ENCODE measurements around the gene GRIN2C.
A peak's percentile ranks its signal among the peaks of the same experiment; 100 is the strongest.
"Not testable (repeated sequence)": the region's sequence is repeated elsewhere in the genome, so short reads cannot be mapped to it uniquely, and the experiment has no call there.

Gene GRIN2C

GRCh38 chr17:74859459-74860228 is at the start of gene GRIN2C:
Gene GRIN2C, minus strand, starts transcription at chr17:74859885. Its CDS starts 4,793 bp downstream, at chr17:74855092.
- no peaks in the 10 kb centered on the region for H3K36me3 ChIP-seq (ENCODE audit: control insufficient read depth, low read depth, low read length)
- peak within 1 kb of the TSS; percentile 35 for H3K4me3 ChIP-seq (ENCODE audit: low read length)
- no peaks in the 10 kb centered on the region for H3K9me3 ChIP-seq (ENCODE audit: control insufficient read depth, low read depth, low read length)
- no peak within 1 kb of the TSS for H3K9ac ChIP-seq (ENCODE audit: low read length)
- H3K4me1 ChIP-seq (ENCODE audit: control insufficient read depth, low read depth, low read length), result peaks cover 3% of the 10 kb centered on the region
- peaks cover 81% of the 10 kb centered on the region for H3K27me3 ChIP-seq (ENCODE audit: control insufficient read depth, insufficient read depth, low read length)
- no peak within 1 kb of the TSS for H3K27ac ChIP-seq (ENCODE audit: low read length)

GRCh38 chr17:74909097-74909496 is 49.4 kb upstream of the GRIN2C start:
- H3K27ac ChIP-seq (ENCODE audit: low read length); H3K9ac ChIP-seq (ENCODE audit: low read length); H3K27me3 ChIP-seq (ENCODE audit: control insufficient read depth, insufficient read depth, low read length); H3K9me3 ChIP-seq (ENCODE audit: control insufficient read depth, low read depth, low read length); H3K36me3 ChIP-seq (ENCODE audit: control insufficient read depth, low read depth, low read length): not testable (repeated sequence)
- H3K4me3 ChIP-seq (ENCODE audit: low read length), result peak overlapping the region; percentile 6
- H3K4me1 ChIP-seq (ENCODE audit: control insufficient read depth, low read depth, low read length), result peaks cover 17% of the 10 kb centered on the region

DNA sequence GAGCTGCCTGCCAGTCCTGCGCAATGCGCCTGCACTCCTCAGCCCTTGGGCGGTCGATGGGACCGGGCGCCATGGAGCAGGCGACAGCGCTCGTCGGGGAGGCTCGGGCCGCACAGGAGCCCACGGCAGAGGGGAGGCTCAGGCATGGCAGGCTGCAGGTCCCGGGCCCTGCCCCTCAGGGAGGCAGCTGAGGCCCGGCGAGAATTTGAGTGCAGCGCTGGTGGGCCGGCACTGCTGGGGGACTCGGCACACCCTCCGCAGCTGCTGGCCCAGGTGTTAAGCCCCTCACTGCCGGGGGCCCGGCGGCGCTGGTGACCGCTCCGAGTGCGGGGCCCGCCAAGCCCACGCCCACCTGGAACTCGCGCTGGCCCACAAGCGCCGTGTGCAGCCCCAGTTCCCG is 47.3 kb upstream of the GRIN2C start:
- H3K36me3 ChIP-seq (ENCODE audit: control insufficient read depth, low read depth, low read length), result no peaks in the 10 kb centered on the region
- no peak overlapping the region for H3K9ac ChIP-seq (ENCODE audit: low read length)
- no peaks in the 10 kb centered on the region for H3K9me3 ChIP-seq (ENCODE audit: control insufficient read depth, low read depth, low read length)
- H3K4me1 ChIP-seq (ENCODE audit: control insufficient read depth, low read depth, low read length), result peaks cover 17% of the 10 kb centered on the region
- no peaks in the 10 kb centered on the region for H3K27me3 ChIP-seq (ENCODE audit: control insufficient read depth, insufficient read depth, low read length)
- H3K4me3 ChIP-seq (ENCODE audit: low read length), result no peak overlapping the region
- no peak overlapping the region for H3K27ac ChIP-seq (ENCODE audit: low read length)

DNA sequence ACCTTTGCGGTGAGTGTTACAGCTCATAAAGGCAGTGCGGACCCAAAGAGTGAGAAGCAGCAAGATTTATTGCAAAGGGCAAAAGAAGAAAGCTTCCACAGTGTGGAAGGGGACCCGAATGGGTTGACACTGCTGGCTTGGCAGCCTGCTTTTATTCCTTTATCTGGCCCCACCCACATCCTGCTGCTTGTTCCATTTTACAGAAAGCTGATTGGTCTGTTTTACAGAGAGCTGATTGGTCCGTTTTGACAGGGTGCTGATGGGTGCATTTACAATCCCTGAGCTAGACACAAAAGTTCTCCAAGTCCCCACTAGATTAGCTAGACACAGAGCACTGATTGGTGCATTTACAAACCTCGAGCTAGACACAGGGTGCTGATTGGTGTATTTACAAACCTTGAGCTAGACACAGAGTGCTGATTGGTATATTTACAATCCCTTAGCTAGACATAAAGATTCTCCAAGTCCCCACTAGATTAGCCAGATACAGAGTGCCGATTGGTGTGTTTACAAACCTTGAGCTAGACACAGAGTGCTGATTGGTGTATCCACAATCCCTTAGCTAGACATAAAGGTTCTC is 46.6 kb upstream of the GRIN2C start:
- H3K36me3 ChIP-seq (ENCODE audit: control insufficient read depth, low read depth, low read length); H3K27me3 ChIP-seq (ENCODE audit: control insufficient read depth, insufficient read depth, low read length); H3K9ac ChIP-seq (ENCODE audit: low read length); H3K27ac ChIP-seq (ENCODE audit: low read length); H3K4me3 ChIP-seq (ENCODE audit: low read length); H3K9me3 ChIP-seq (ENCODE audit: control insufficient read depth, low read depth, low read length): not testable (repeated sequence)
- peaks cover 17% of the 10 kb centered on the region for H3K4me1 ChIP-seq (ENCODE audit: control insufficient read depth, low read depth, low read length)

DNA sequence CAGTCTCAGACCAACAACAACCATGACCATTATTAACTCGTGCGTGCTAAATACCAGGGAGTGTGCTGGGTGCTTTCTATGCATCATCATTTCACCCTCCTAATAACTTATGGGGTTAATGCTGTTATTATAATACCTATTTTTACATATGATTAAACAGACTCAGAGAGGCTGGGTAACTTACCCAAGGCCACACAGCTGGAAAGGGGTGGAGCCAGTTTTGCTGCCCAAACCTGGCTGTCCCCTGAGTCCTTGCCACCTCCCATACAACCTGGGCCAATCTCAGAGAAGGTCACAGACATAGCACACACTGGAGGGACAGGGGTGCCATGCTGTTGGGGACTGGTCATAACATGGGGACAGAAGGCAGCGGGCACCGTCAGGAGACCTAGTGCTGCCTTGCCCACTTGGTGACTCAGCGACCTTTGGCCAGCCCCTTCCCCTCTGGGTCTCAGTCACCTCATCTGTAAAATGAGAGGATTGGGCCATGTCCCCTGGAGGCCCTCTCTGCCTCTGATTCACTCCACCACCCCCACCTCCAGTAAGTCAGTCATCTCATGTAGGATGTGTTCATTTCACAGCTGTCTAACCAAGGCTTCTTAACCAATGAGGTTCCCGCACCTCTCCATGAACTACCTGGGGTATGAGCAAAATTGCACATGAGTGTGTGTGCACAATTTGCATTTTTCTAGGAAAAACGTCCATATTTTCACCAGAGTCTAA is 45.2 kb upstream of the GRIN2C start:
- H3K27ac ChIP-seq (ENCODE audit: low read length), result no peak overlapping the region
- no peak overlapping the region for H3K4me3 ChIP-seq (ENCODE audit: low read length)
- no peaks in the 10 kb centered on the region for H3K27me3 ChIP-seq (ENCODE audit: control insufficient read depth, insufficient read depth, low read length)
- H3K4me1 ChIP-seq (ENCODE audit: control insufficient read depth, low read depth, low read length), result peaks cover 12% of the 10 kb centered on the region
- no peak overlapping the region for H3K9ac ChIP-seq (ENCODE audit: low read length)
- no peaks in the 10 kb centered on the region for H3K9me3 ChIP-seq (ENCODE audit: control insufficient read depth, low read depth, low read length)
- H3K36me3 ChIP-seq (ENCODE audit: control insufficient read depth, low read depth, low read length), result no peaks in the 10 kb centered on the region

GRCh38 chr17:74903671-74904070 is 44.0 kb upstream of the GRIN2C start:
- peaks cover under 1% of the 10 kb centered on the region for H3K4me1 ChIP-seq (ENCODE audit: control insufficient read depth, low read depth, low read length)
- no peaks in the 10 kb centered on the region for H3K27me3 ChIP-seq (ENCODE audit: control insufficient read depth, insufficient read depth, low read length)
- no peak overlapping the region for H3K4me3 ChIP-seq (ENCODE audit: low read length)
- no peaks in the 10 kb centered on the region for H3K36me3 ChIP-seq (ENCODE audit: control insufficient read depth, low read depth, low read length)
- no peak overlapping the region for H3K27ac ChIP-seq (ENCODE audit: low read length)
- H3K9me3 ChIP-seq (ENCODE audit: control insufficient read depth, low read depth, low read length), result no peaks in the 10 kb centered on the region
- no peak overlapping the region for H3K9ac ChIP-seq (ENCODE audit: low read length)

DNA sequence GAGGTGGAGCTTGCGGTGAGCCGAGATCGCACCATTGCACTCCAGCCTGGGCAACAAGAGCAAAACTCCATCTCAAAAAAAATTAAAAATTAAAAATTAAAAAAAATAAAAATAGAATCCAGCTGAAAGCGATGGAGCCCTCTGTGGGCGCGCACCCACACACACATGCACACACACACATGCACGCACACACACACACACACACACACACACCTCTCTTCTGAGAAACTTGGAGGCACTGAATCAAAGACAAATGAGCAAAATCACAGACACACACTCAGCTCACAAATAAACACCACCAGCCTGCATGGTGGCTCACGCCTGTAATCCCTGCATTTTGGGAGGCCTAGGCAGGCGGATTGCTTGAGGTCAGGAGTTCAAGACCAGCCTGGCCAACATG is 43.3 kb upstream of the GRIN2C start:
- no peaks in the 10 kb centered on the region for H3K36me3 ChIP-seq (ENCODE audit: control insufficient read depth, low read depth, low read length)
- no peak overlapping the region for H3K4me3 ChIP-seq (ENCODE audit: low read length)
- H3K9ac ChIP-seq (ENCODE audit: low read length), result no peak overlapping the region
- H3K4me1 ChIP-seq (ENCODE audit: control insufficient read depth, low read depth, low read length), result no peaks in the 10 kb centered on the region
- no peak overlapping the region for H3K27ac ChIP-seq (ENCODE audit: low read length)
- no peaks in the 10 kb centered on the region for H3K27me3 ChIP-seq (ENCODE audit: control insufficient read depth, insufficient read depth, low read length)
- H3K9me3 ChIP-seq (ENCODE audit: control insufficient read depth, low read depth, low read length), result no peaks in the 10 kb centered on the region

GRCh38 chr17:74901353-74902135 is 41.9 kb upstream of the GRIN2C start:
- H3K27ac ChIP-seq (ENCODE audit: low read length), result no peak overlapping the region
- H3K9me3 ChIP-seq (ENCODE audit: control insufficient read depth, low read depth, low read length), result no peaks in the 10 kb centered on the region
- H3K36me3 ChIP-seq (ENCODE audit: control insufficient read depth, low read depth, low read length), result no peaks in the 10 kb centered on the region
- H3K4me1 ChIP-seq (ENCODE audit: control insufficient read depth, low read depth, low read length), result no peaks in the 10 kb centered on the region
- no peak overlapping the region for H3K4me3 ChIP-seq (ENCODE audit: low read length)
- H3K27me3 ChIP-seq (ENCODE audit: control insufficient read depth, insufficient read depth, low read length), result peaks cover 2% of the 10 kb centered on the region
- no peak overlapping the region for H3K9ac ChIP-seq (ENCODE audit: low read length)

GRCh38 chr17:74900208-74900607 is 40.5 kb upstream of the GRIN2C start:
- H3K27me3 ChIP-seq (ENCODE audit: control insufficient read depth, insufficient read depth, low read length), result peaks cover 15% of the 10 kb centered on the region
- H3K36me3 ChIP-seq (ENCODE audit: control insufficient read depth, low read depth, low read length), result no peaks in the 10 kb centered on the region
- H3K27ac ChIP-seq (ENCODE audit: low read length), result no peak overlapping the region
- no peak overlapping the region for H3K9ac ChIP-seq (ENCODE audit: low read length)
- no peak overlapping the region for H3K4me3 ChIP-seq (ENCODE audit: low read length)
- H3K9me3 ChIP-seq (ENCODE audit: control insufficient read depth, low read depth, low read length), result no peaks in the 10 kb centered on the region
- H3K4me1 ChIP-seq (ENCODE audit: control insufficient read depth, low read depth, low read length), result no peaks in the 10 kb centered on the region

GRCh38 chr17:74898376-74898946 is 38.8 kb upstream of the GRIN2C start:
- Histone ChIP-seq H3K36me3 (ENCODE audit: control insufficient read depth, low read depth, low read length) (no peaks in the 10 kb centered on the region), H3K4me3 (ENCODE audit: low read length) (no peak overlapping the region), H3K27ac (ENCODE audit: low read length) (no peak overlapping the region), H3K27me3 (ENCODE audit: control insufficient read depth, insufficient read depth, low read length) (peaks cover 33% of the 10 kb centered on the region), H3K9me3 (ENCODE audit: control insufficient read depth, low read depth, low read length) (no peaks in the 10 kb centered on the region), H3K9ac (ENCODE audit: low read length) (no peak overlapping the region), H3K4me1 (ENCODE audit: control insufficient read depth, low read depth, low read length) (no peaks in the 10 kb centered on the region)
